ENCODE measurements around the gene ZC3H11A.
A peak's percentile ranks its signal among the peaks of the same experiment; 100 is the strongest.

- TF ChIP-seq, protein P1, sequence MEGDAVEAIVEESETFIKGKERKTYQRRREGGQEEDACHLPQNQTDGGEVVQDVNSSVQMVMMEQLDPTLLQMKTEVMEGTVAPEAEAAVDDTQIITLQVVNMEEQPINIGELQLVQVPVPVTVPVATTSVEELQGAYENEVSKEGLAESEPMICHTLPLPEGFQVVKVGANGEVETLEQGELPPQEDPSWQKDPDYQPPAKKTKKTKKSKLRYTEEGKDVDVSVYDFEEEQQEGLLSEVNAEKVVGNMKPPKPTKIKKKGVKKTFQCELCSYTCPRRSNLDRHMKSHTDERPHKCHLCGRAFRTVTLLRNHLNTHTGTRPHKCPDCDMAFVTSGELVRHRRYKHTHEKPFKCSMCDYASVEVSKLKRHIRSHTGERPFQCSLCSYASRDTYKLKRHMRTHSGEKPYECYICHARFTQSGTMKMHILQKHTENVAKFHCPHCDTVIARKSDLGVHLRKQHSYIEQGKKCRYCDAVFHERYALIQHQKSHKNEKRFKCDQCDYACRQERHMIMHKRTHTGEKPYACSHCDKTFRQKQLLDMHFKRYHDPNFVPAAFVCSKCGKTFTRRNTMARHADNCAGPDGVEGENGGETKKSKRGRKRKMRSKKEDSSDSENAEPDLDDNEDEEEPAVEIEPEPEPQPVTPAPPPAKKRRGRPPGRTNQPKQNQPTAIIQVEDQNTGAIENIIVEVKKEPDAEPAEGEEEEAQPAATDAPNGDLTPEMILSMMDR (IDR thresholded peaks at IDR 0.05): no peak
- TF ChIP-seq NR2C2 (CRISPR knock-in tag; IDR thresholded peaks at IDR 0.05): 0 out of 2 replicates have a peak, but pooled peaks have one; percentile 25
Measured at GRCh38 chr1:203795441-203796235, at the start of gene ZC3H11A, which contains the start of gene ZBED6.

All from WTC11 (cell line).